ENCODE results near the gene ACAD10.

The ACAD10 gene

DNA sequence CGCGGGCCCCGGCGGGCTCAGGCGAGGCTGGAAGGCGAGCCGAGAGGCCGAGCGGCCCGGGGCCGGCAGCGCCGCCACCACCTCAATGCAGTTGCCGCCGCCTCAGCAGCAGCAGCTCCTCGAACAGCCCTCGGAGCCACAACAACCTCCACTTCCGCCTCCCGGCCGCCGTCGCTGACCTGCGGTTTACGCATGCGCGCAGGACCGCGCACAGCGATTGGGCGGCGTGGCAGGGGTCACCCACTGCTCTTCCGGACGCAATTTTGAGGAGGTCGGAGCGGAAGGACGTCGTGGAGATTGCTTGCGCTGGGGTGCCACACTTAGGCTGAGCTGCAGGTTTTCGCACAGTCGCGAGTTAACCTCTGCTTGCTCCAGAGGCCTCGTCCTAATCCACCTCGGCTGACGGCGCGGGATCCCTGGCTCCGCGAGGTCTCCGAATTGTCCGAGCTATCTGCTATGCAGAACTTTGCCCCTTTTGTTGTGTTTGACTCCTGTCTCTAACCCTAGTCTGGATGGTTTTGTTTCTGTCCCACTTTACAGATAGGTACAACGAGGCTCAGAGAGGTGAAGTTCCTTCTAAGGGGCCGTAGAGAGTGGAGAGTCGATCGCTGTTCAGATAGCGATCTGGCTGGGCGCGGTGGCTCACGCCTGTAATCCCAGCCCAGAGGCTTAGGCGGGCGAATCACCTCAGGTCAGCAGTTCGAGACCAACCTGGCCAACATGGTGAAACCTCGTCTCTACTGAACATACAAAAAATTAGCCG, at the start of gene ACAD10, which contains the start of gene BRAP:
Gene ACAD10, plus strand, starts transcription at position 243 of the 763 bp plus-strand sequence. CDS start 6,657 bp downstream, outside the sequence.
Gene BRAP, minus strand, starts transcription at position 146 of the 763 bp plus-strand sequence. CDS start 164 bp downstream, outside the sequence.
- DNase-seq (ENCODE audit: low read depth) = peak; percentile 81
- peak within 1 kb of the TSS; percentile 95 for H3K4me3 ChIP-seq (ENCODE audit: low read depth, low read length)
- TF ChIP-seq, protein P1, sequence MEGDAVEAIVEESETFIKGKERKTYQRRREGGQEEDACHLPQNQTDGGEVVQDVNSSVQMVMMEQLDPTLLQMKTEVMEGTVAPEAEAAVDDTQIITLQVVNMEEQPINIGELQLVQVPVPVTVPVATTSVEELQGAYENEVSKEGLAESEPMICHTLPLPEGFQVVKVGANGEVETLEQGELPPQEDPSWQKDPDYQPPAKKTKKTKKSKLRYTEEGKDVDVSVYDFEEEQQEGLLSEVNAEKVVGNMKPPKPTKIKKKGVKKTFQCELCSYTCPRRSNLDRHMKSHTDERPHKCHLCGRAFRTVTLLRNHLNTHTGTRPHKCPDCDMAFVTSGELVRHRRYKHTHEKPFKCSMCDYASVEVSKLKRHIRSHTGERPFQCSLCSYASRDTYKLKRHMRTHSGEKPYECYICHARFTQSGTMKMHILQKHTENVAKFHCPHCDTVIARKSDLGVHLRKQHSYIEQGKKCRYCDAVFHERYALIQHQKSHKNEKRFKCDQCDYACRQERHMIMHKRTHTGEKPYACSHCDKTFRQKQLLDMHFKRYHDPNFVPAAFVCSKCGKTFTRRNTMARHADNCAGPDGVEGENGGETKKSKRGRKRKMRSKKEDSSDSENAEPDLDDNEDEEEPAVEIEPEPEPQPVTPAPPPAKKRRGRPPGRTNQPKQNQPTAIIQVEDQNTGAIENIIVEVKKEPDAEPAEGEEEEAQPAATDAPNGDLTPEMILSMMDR (IDR thresholded peaks at IDR 0.05; ENCODE audit: control insufficient read depth, extremely low read depth, insufficient read depth) = 0 out of 2 replicates have a peak, but pooled peaks have one; percentile 10

GRCh38 chr12:111636209-111636945, 49.5 kb upstream of the ACAD10 start:
- H3K4me3 ChIP-seq (ENCODE audit: low read depth, low read length) = no peak overlapping the region
- DNase-seq (ENCODE audit: low read depth) = no peak
- TF ChIP-seq, protein P1 (IDR thresholded peaks at IDR 0.05; ENCODE audit: control insufficient read depth, extremely low read depth, insufficient read depth) = no peak

DNA sequence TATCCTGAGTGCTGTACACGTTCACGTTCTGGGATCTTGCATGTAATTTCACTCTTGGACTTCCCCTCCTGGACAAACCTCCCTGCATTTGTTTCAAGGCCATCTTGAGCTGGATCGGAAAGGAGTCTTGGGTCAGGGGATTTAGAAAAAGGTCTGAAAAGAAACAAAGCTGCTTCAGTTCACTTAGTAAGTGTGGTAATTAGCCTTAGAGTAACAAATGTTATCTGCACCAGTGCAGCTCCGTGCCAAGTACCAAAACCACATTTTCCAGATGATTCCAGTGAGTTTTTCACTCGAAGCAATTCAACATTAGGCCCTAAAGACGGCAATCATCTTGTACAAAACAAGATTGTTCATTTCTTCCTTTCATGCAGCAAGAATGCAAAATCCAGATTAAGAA, 47.3 kb upstream of the ACAD10 start:
- no peak for DNase-seq (ENCODE audit: low read depth)
- no peak overlapping the region for H3K4me3 ChIP-seq (ENCODE audit: low read depth, low read length)
- TF ChIP-seq, protein P1 (IDR thresholded peaks at IDR 0.05; ENCODE audit: control insufficient read depth, extremely low read depth, insufficient read depth) = no peak

GRCh38 chr12:111640506-111640905, 45.3 kb upstream of the ACAD10 start:
- DNase-seq (ENCODE audit: low read depth) = no peak
- TF ChIP-seq, protein P1 (IDR thresholded peaks at IDR 0.05; ENCODE audit: control insufficient read depth, extremely low read depth, insufficient read depth) = no peak

DNA sequence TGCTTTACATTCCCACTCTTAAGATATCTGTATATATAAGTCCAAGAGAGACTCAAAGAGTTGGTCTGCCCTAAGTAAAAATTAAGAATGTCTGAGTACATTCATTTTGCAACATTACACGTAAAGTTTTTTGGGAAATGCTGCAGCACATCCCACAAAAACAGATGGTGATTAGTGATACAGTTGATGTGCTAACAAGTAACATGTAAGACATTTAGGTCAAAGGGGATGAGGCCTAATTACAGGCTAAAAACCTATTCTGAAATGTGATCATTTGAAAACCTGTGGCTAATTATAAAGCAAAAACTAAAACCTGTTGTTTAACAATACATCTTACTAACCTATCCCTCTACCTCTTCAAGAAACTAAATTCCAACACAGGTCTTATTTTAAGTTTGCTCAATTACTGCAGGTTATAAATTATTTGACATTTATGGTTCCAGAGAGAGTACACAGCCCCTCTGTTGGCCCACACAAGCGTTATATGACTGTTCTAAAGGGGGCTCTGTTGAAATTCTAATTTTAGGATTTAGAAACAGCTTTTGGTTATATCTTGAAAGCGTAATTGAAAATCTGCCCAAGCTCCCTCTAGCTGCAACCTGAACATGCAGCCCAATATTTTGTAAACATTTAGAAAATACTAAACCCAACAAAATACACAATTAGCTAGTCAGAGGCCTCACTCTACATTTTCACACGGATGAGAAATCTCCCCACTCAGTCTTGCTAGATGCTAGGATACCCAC, 43.0 kb upstream of the ACAD10 start:
- no peak for DNase-seq (ENCODE audit: low read depth)
- TF ChIP-seq, protein P1 (IDR thresholded peaks at IDR 0.05; ENCODE audit: control insufficient read depth, extremely low read depth, insufficient read depth) = no peak
- H3K4me3 ChIP-seq (ENCODE audit: low read depth, low read length) = no peak overlapping the region

More at GRCh38 chr12:111640506-111640905, 45.3 kb upstream of the ACAD10 start:
- no peak overlapping the region for H3K4me3 ChIP-seq (ENCODE audit: low read depth, low read length)

GRCh38 chr12:111643427-111643826, 42.4 kb upstream of the ACAD10 start:
- H3K4me3 ChIP-seq (ENCODE audit: low read depth, low read length) = no peak overlapping the region
- TF ChIP-seq, protein P1 (IDR thresholded peaks at IDR 0.05; ENCODE audit: control insufficient read depth, extremely low read depth, insufficient read depth) = no peak
- peak; percentile 58 for DNase-seq (ENCODE audit: low read depth)
